ENCODE data around the gene TMEM63A.

DNA sequence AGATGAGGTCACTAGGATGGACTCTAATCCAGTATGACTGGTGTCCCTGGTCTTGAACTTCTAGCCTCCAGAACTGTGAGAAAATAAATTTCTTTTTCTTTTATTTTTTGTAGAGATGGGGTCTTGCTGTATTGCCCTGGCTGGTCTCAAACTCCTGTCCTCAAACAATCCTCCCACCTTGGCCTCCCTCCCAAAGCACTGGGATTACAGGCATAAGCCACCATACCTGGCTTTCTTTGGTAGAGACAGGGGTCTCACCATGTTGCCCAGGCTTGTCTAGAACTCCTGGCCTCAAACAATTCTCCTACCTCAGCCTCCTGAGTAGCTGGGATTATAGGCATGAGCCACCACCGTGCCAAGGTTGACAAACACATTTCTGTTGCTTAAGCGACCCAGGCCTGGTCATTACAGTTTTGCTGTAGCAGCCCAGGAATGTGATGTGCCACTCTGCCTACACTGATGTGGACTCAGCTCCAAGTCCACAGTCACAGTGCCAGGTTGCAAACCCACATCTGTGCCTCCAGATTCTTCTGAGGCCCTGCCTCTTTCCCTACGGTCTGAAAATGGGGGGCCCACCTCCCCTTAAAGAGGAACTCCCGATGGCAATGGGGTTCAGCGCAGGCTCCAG, 25.9 kb upstream of the TMEM63A start:
- TF ChIP-seq HDGF (IDR thresholded peaks at IDR 0.05; ENCODE audit: borderline replicate concordance) = no peak
- TF ChIP-seq ELF4 (IDR thresholded peaks at IDR 0.05) = no peak
- TF ChIP-seq TARDBP (IDR thresholded peaks at IDR 0.05) = no peak
- TF ChIP-seq ZNF384 (IDR thresholded peaks at IDR 0.05) = no peak
- no peak for TF ChIP-seq FOXM1 (IDR thresholded peaks at IDR 0.05; ENCODE audit: borderline replicate concordance)
- TF ChIP-seq BHLHE40 (IDR thresholded peaks at IDR 0.05; ENCODE audit: borderline replicate concordance) = no peak
- no peak for TF ChIP-seq LEF1 (IDR thresholded peaks at IDR 0.05; ENCODE audit: borderline replicate concordance)
- no peak for TF ChIP-seq SP1 (IDR thresholded peaks at IDR 0.05)
- no peak for TF ChIP-seq L3MBTL2 (conservative IDR thresholded peaks at IDR 0.05)
- TF ChIP-seq, protein P1, sequence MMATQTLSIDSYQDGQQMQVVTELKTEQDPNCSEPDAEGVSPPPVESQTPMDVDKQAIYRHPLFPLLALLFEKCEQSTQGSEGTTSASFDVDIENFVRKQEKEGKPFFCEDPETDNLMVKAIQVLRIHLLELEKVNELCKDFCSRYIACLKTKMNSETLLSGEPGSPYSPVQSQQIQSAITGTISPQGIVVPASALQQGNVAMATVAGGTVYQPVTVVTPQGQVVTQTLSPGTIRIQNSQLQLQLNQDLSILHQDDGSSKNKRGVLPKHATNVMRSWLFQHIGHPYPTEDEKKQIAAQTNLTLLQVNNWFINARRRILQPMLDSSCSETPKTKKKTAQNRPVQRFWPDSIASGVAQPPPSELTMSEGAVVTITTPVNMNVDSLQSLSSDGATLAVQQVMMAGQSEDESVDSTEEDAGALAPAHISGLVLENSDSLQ (IDR thresholded peaks at IDR 0.05) = no peak

Measured in HEK293T (cell line).